Measurements from ENCODE around the gene ZNF618. TPM values are rescaled to one million over a fixed set of nuclear protein-coding genes. Genes with fewer than 3 reads are reported as not detected.

Gene ZNF618
- total RNA-seq, 1 experiment from 2014 or later = 4.3 TPM

GRCh38 chr9:113934167-113934828, 58.2 kb downstream of the ZNF618 start:
- no peak for DNase-seq (ENCODE audit: low read depth)

DNA sequence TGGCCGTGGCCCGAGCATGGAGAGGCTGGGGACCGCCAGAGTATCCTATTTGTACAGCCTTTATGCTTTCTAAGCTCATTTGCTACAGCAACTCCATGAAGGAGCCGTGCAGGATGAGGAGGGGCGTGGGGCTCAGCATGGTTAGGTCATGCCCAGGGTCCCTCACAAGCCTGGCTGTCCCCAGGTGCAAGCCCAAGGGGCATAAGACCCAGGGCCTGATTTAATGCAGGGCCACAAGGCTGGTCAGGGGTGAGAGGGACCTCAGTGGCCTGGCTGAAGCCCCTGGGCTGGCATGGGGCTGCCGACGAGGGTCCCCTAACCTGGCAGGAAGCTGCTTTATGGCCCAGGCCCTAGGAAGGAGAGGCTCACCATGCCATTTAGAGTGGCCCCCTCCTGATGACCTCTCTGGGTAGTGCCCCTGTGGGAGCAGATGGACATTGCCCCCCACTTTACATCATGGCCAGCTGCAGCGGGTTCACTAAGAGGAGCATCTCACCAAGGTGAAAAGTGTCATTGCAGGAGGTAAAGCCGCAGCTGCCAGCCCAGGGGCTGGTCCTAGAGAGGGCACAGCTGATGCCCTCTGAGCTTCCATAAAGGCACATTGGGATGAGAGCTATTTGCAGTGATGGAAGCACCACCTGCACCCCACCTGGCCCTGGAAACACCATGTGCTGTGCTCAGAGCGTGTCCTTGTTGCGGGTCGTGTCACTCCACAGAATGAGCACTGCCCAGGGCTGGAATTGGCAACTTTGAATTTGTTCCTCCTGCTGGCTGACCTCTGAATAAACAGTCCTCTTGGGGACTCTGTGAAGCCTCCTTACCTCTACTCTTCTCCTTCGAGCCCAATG, 58.9 kb downstream of the ZNF618 start:
- DNase-seq (ENCODE audit: low read depth) = no peak

- no peak for DNase-seq (ENCODE audit: low read depth)
These were observed 59.7 kb downstream of the ZNF618 start for GRCh38 chr9:113935677-113936380.

DNA sequence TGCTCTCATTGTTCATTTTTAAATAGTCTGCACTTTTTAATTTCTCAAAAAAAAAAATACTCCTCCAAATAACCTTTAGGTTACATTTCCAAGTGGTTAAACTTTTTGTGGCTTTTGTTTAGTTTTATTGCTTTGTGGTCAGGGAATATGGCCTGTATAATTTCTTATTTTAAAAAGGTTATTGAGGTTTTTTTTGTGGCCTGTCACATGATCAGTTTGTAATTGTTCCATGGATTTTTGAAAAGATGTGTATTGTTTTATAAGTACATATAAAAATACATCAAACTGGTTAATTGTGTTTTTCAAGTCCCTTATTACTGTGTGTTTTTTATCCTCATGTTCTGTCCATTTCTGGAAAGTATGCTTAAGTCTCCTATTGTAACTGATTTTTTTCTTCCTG, 64.0 kb downstream of the ZNF618 start:
- DNase-seq (ENCODE audit: low read depth) = no peak

- DNase-seq (ENCODE audit: low read depth) = no peak
These were observed 64.9 kb downstream of the ZNF618 start for GRCh38 chr9:113941056-113941455.

DNA sequence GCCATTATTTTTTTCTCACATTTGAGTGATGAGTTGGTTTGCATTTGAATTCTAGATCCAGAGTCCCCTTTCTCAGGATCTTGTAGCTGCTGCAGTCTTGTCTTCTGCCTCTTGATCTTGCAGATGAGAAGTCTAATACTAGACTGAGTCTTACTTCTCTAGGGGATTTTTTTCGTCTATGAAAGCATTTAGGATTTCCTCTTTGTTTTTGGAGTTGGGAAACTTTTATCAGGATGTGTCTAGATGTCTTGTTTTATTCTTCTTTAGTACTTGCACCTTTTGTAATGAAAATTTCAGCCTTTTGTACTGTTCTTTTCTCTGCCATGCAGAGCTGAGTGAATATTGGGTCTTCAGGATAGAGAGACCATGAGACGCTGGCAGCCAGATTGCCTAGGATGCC, 65.4 kb downstream of the ZNF618 start:
- DNase-seq (ENCODE audit: low read depth) = no peak

GRCh38 chr9:113943112-113944009, 67.3 kb downstream of the ZNF618 start:
- no peak for DNase-seq (ENCODE audit: low read depth)

- no peak for DNase-seq (ENCODE audit: low read depth)
These were observed 69.7 kb downstream of the ZNF618 start for GRCh38 chr9:113945784-113946183.

- no peak for DNase-seq (ENCODE audit: low read depth)
These were observed 70.5 kb downstream of the ZNF618 start for GRCh38 chr9:113946496-113947115.

DNA sequence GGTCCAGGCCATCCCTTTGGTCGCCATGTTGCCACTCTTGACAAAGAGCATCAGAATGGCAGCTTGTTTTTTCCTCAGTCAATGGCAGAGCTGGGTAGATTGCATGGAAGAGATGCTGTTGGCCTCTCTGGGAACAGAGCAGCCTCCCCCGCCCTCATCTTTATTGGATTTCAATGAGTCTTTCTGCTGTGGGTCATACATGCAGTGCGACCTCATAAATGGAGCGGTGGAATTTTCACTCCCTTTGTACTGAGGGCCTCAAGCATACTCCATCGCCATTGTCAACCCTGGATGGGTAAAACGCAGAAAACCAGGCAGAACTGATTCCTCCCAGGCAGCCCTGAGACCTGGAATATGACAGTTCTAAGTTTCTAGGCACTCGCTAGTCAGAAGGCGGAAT, 71.8 kb downstream of the ZNF618 start:
- no peak for DNase-seq (ENCODE audit: low read depth)

- DNase-seq (ENCODE audit: low read depth) = no peak
These were observed 72.9 kb downstream of the ZNF618 start for GRCh38 chr9:113948891-113949570.

DNA sequence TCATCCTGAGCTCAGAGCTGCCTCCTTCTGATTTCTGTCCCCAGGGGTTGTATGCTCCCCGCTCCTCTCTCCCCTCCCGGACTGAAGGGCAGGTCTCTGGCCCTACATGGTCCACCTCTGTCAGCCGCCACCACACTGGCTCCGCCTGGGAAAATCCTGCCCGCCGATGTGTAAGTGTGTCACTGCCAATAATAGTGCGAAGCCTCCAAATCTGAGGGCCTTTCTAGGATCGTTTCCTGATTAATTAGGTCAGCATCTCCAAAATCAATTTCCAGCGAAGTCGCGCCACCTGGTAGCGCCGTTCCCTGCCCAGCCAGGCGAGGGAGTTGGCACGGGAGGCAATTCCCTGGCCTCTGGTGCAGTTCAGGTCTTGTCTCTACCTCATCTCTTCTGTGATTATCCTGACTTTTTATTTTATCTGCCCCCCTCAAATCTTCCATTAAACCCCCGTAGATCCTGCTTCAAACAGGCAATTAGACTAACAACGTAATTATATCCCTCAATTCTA, 73.5 kb downstream of the ZNF618 start:
- no peak for DNase-seq (ENCODE audit: low read depth)

DNA sequence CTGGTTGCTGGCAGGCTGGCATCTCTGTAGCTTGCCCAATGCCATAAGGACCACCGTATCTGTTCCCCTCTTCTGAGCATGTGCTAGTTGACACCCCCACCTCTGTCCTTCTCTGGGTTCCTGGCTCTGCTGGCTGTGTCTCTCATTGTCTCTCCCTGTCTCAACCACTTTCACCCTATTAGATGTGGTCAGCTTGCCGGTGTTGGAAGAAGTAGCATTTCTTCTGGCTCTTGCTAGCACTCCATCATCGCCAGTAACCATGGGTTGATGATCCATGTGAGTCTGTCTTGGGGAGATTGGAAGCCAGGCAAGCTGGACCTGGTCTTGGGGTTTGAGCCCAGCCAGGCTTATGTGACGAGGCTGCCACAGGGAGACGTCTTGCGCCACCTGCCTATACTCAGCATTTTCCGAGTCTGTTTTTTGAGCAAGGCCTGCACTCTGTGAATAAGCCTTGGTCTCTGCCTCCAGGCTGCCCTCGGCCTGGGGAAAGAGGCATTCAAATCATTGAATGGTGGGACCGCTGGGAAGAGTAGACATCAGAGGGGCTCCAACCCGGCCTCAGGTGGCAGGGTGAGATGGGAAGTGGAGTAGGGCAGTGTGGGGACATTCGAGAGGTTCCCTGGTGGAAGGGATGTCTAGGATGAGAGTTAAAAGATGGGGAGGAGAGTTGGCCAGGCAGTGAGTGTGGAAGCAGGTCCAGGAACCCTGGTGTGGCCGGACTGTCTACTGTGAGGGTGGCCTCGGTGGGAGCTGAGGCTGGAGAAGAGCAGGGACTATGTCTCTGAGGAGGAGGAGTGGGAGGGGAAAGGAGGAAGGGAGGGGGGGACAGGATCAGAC, 74.3 kb downstream of the ZNF618 start:
- DNase-seq (ENCODE audit: low read depth) = no peak

GRCh38 chr9:113951032-113951372, 74.9 kb downstream of the ZNF618 start:
- no peak for DNase-seq (ENCODE audit: low read depth)

GRCh38 chr9:113952676-113953075, 76.6 kb downstream of the ZNF618 start:
- no peak for DNase-seq (ENCODE audit: low read depth)

DNA sequence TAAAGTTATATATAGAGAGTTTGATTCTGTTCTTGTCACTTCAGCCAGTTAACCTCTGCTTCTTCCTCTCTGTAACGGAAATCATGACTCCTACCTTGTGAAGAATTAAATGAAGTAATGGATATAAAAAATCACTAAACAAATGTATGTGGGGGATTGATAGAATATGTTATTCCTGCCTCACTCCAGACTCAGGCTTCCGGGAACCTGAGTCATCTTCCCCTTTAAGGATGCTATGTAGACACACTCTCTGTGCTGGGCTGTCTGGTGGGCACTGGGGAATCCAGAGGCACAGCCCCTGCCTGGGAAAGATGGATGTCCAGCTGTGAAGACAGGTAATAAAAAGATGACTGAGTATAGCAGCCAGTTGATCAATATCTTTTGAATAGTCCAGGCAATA, 77.4 kb downstream of the ZNF618 start:
- DNase-seq (ENCODE audit: low read depth) = peak; percentile 75

DNA sequence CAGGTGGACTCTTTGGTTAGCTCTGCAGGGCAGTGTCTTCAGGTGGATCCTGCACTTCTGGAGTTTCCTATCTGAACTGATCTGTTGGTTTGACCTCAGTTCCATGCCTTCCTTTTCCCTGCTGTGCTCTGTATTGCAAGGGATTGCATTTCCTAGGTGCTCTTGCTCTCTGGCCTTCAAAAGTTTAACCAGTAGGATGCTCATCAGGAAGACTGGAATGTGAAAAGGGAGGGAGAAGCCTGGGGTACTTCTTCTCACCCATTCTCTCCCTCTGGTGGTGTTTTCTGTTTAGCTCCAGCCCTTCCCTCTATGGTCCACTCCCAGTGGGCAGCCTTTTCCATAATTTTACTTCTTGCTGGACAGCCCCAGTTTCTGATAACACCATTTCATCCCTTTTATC, 78.5 kb downstream of the ZNF618 start:
- no peak for DNase-seq (ENCODE audit: low read depth)

DNA sequence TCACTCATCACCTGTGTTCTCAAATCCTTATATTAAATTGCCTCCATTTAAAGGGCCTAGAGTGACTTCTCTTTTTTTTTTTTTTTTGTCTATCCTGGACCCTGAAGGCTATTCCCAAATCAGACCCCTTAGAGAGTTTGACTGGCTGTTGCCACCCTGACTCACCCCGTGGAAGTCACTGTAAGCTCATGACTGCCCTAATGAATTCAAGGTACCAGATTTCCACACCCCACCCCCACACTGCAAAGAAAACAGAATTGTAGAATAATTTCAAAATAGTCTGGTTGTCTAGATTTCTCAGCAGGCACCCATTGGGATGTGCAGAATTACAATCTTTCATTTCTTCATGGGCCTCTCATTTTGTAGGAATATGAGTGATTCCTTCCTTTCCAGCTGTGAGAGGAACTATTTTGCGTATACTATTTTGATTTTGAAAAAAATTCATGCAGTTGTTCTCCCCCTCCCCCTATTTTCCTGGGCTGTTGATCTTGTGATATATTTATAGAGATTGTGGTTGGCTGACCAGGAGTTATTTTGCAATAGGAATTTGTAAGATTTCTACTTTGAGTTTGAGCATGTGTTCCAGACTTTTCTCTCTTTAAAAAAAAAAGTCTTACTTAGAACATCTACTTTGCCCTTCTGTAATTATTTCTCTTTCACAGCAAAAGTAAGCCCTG, 79.1 kb downstream of the ZNF618 start:
- DNase-seq (ENCODE audit: low read depth) = peak; percentile 38

GRCh38 chr9:113956901-113957300, 80.8 kb downstream of the ZNF618 start:
- DNase-seq (ENCODE audit: low read depth) = no peak

All from HT1080 (cell line).